ENCODE data around the gene C9orf40.

C9orf40 gene, protein sequence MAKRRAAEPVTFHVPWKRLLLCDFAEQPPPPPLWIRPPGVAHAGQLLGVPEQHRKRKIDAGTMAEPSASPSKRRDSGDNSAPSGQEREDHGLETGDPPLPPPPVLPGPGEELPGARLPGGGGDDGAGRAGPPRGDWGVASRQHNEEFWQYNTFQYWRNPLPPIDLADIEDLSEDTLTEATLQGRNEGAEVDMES

DNA sequence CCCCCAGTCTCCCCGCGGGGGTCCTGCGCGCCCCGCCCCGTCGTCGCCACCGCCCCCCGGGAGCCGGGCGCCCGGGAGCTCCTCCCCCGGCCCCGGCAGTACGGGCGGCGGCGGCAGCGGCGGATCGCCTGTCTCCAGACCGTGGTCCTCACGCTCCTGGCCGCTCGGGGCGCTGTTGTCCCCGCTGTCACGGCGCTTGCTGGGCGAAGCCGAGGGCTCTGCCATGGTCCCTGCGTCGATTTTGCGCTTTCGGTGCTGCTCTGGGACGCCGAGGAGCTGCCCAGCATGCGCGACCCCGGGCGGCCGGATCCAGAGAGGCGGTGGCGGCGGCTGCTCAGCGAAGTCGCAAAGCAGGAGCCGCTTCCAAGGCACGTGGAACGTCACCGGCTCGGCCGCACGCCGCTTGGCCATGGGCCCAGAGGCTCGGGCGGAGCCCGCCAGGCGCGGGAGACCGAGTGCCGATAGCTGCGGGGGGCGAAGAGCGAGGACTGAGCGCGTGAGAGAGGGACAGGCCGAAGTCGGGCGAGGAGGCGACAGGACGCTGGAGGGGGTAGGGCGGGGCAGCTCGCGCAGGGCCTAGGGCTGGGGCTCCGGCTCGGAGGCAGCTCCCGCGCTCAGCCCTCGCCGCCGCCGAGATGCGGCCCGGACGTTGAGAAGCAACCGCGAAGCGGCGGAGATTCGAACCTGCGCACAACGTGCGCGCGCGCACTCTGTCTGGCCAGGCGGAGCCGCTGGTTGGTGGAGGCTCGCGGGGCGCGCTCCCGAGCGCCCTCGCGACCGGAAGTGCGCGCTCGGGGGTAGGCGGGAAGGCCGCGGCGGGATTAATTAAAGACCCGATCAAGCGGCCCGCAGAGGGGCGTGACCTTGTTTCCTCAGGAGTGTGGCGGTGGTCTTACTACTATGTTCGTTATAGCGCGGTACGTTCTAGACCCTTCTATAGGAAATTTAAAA, at the start of gene C9orf40:
C9orf40 (minus strand) TSS at position 712 of the 951 bp plus-strand sequence; CDS start at position 411, 301 bp downstream.
- in situ Hi-C loops (cut with MboI; ENCODE audit: low sequenced_read_pairs): no loop called here

DNA sequence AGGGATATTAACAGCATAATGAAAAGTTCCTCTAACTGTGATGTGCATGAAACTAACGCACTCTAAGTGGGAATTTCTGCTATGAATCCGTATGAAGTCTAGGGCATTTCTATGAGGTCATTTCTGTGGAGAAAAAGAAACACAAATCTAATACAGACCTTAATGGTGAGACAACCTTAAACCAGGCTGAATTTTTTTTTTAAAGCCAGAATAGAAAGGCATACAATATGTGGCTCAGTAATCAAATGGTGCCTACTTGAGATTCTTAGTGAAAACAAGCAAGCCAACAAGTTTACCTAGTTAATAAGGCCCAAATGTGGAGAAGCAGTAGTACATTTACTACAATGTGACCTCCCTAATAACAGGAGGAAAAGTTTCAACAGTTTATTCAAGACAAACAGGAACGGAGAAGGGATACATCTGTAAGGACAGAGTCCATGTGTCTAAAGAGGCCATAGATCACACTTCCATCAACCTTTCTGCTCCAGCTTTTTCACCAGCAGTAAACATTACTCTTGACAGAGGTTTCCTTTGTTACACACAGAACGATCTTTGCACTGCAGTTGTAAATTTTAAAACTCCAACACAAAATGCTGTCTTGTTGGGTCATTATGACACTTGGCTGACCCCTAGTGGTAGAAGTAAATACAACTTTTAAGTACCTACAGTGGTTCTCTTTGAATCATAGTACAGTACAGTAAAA, 49.2 kb upstream of the C9orf40 start:
- in situ Hi-C loops (cut with MboI; ENCODE audit: low sequenced_read_pairs): loop anchor here (25.0 kb wide), 1 partner anchor 215 kb away; no protein-coding TSS in a partner anchor

DNA sequence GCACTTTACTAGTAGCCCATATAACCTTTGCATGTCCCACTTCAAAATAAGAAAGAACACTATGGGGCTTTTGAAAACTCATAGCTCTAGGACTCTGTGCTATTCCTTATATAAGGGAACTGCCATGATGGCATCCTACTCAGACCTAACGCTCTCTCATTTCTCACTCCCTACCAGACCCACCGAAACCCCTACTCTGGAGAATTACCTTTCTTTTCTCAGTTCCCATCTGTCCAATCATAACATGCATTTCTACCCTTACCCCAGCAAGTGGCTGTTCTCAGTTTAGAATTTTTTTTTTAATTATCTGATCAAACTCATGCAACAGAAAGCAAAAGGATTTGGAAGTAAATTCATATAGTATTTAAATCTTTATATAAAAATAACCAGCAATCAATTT, 48.1 kb upstream of the C9orf40 start:
- in situ Hi-C loops (cut with MboI; ENCODE audit: low sequenced_read_pairs): loop anchor here (25.0 kb wide), 1 partner anchor 214 kb away; no protein-coding TSS in a partner anchor

DNA sequence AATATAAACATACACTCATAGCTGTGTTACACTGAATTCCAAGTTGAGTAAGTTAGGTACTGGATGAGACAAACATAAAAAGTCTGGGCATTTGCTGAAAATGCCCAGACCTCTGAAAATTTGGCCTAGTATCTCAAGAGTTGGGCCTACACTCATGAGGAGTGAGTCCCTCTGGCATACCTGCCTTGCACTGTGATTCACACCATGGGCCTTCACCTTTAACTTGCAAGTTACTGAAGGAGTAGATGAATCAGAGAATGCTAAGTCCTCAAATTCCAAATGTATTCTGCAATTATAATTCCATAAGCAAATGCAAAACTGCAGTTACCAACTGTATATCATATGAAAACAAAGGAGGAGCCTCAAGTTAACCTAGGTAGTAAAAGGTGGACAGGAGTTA, 32.3 kb upstream of the C9orf40 start:
- in situ Hi-C loops (cut with MboI; ENCODE audit: low sequenced_read_pairs): no loop called here

DNA sequence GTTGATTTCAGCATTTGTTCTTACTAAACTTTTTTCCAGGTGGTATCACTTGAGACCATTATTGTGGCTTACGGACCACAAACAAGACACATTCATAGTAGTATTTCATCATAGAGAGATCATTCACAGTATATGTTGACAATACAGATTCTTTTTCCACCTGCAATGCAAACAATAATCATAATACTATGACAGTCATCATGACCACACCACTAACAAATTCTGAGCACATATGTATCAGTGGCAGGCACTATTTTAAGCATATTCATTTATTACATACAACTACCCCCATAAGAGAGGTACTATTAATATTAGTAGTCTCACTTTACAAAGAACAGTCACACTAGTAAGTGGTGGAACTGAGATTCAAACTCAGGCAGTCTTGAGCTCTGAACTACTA, 31.0 kb upstream of the C9orf40 start:
- in situ Hi-C loops (cut with MboI; ENCODE audit: low sequenced_read_pairs): no loop called here

DNA sequence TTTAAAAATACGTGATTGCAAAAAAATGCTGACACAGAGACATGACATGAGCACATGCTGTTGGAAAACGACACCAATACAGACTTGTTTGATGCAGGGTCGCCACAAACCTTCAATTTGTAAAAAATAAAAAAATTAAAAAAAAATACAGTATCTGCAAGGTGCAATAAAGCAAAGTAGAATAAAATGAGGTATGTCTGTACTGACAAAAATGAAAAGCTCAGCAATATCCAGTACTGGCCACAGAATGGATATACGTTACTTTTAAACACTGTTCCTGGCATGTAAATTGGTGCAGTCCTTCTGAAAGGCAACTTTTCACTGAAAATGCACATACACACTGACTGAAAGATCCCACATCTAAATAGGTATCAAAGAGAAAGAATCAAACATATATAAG, 27.1 kb upstream of the C9orf40 start:
- in situ Hi-C loops (cut with MboI; ENCODE audit: low sequenced_read_pairs): no loop called here

DNA sequence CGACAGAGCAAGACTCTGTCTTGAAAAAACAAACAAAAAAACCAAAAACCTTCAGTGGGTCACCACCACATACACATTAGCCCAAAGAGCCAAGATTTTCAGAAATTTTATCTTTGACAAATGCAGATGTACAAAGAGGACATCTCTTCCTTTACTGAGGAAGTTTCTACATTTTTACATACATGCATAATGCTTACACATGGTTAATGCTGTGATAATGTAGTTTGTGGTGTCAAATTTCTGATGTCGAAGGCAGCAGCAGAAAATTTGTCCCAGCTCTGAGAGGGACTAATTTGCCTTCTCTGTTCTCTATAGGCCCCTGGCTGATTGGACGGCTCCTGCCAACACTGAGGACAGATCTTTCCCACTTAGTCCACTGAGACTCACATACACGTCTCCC, 24.6 kb upstream of the C9orf40 start:
- in situ Hi-C loops (cut with MboI; ENCODE audit: low sequenced_read_pairs): no loop called here

DNA sequence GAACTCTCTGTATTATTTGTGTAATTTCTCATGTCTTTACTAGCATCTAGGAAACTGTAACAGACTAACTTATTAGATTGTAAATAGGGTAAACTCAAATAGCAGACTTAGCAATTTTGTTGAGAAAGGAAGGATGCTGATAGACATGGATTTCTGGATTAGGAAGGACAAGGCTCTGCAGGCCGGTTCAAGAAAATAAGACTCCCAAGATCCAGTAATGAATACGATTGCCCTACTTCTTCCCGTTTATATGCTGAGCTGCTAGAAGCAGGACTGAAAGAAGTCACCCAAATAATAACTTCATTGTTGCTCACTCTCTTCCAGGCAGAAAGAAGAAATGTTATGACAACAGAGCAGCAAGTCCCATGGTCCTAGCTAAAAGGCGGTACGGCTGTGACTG, 22.8 kb upstream of the C9orf40 start:
- in situ Hi-C loops (cut with MboI; ENCODE audit: low sequenced_read_pairs): no loop called here

DNA sequence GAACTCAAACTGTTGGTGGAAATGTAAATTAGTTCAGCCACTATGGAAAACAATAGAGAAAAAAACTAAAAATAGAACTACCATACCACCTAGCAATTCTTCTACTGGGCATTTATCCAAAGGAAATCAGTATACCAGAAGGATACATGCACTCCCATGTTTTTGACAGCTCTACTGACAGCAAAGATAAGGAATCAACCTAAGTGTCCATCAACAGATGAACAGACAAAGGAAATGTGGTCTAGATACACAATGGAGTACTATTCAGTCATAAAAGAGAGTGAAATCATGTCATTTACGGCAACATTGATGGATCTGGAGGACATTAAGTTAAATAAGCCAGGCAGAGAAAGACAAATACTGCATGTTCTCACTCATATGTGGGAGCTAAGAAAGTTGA, 21.8 kb upstream of the C9orf40 start:
- in situ Hi-C loops (cut with MboI; ENCODE audit: low sequenced_read_pairs): no loop called here

DNA sequence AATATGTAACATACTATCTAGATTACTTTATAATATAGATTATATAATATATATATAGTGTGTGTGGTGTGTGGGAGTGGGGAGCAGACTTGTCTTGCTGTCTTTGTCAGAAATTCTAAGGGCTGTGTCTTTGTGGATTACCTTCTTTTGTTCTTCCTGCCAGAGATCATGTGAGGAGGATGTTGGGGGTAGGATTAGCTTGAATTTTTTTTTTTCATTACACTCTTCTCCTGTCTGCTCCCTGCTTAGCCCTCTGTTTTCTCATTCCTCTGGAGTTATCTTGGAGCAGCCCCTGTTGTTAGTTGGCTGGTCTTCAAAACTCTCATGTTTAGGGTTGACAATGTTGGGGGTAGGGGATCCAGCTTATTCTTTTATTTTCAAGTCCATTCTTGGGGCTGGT, 21.0 kb upstream of the C9orf40 start:
- in situ Hi-C loops (cut with MboI; ENCODE audit: low sequenced_read_pairs): no loop called here

DNA sequence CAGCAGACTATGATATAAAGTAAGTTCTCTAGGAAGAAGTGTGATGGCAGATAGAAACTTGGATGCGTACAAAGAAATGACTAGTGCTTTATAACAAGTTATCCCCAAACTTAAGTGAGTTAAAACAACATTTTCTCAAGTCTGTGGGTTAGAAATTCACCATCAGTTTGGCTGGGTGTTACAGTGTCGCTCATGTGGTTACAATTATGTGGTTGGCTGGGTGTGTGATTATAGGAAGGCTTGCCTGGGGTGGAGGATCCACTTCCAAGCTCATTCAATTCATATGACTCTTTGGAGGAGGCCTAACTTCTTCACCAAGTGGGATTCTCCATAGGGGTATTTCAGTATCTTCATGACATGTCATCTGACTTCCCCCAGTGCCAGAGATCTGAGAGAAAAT, 10.3 kb upstream of the C9orf40 start:
- in situ Hi-C loops (cut with MboI; ENCODE audit: low sequenced_read_pairs): no loop called here

DNA sequence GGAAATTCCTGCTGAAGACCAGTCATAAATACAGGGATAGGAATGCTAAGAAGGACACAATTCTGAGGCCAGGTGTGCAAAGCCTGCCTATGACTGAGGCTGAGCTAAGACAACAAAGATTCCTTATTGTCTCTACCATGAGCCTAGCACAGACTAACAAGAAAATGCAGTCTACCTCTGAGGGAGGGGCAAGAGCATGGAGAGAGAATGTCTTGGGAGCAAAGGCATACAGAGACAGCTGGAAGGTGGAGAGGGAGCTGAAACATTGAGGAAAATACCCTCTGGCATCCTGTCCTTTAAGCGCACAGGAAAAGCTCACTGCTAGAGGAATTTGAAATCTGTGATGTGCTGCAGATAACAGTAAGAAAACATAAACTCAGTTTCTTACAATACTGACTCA, 8.8 kb upstream of the C9orf40 start:
- in situ Hi-C loops (cut with MboI; ENCODE audit: low sequenced_read_pairs): no loop called here

DNA sequence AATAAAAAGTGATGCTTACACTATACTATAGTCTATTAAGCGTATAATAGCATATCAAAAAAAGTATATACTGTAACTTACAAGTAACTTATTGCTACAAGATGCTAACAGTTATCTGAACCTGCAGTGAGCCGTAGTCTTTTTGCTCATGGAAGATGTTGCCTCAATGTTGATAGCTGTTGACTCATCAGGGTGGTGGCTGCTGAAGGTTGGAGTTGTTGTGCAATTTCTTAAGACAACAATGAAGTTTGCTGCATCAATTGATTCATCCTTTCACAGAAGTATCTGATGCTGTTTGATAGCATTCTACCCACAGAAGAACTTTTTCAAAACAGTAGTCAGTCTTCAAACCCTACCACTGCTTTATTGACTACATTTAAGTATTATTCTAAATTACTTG, 7.8 kb upstream of the C9orf40 start:
- in situ Hi-C loops (cut with MboI; ENCODE audit: low sequenced_read_pairs): no loop called here

DNA sequence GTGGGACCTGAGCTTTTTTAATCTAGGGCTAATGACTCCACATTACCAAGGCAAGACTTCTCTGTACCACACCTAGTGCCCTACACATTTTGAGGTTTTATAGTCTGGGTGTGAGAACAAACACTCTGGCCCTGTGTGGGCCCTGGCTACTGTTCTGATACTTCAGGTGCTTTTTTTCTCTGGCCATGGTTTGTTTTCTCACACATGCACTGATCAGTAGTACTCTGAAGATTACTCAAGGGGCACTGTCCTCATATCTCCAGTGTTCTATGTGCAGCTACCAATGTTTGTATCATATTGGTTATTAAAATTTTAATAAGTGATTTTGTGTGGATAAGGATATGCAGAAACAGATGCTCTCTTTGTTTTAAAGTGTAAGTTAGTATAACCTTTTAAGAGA, 5.9 kb upstream of the C9orf40 start:
- in situ Hi-C loops (cut with MboI; ENCODE audit: low sequenced_read_pairs): no loop called here

DNA sequence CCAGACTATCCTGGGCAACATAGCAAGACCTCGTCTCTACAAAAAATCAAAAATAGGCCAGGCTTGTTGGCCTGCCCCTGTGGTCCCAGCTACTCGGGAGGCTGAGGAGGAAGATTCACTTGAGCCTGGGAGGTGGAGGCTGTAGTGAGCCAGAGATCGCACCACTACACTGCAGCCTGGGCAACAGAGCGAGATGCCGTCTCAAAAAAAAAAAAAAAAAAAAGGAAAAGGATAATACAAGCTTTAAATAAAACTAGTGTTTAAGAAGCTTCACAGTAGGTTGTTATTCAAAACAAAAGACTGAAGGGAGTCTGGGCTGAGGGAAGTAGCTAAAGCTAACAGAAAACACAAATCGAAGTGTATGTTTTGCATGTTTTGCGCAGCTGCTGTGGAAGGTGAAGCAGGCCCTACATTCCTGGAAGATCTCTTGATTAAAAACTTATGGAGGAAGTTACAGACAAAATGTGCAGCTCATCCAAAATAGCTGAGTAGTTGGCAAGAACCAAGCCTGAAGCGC, 581 bp upstream of the C9orf40 start:
- in situ Hi-C loops (cut with MboI; ENCODE audit: low sequenced_read_pairs): no loop called here

DNA sequence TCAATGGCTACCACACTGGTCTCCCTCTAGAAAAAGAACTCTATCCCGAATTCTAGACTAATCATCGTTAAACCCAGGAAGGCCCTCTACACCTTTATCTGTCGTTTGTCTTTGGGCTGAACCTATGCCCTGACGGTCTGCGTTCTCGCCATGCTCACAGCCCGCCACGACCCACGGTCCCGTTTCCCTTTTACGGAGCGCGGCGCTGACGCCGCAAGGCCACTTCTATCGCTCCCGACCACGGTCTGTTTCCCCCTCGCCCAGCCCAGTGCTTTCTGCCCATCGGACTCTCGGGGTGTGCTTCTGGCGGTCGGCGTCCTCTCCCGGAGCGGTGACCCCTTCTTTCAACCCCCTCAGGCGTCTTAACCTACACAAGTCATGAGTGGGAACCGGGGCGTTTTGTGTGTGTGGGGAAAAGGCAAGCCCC, 974 bp downstream of the C9orf40 start:
- in situ Hi-C loops (cut with MboI; ENCODE audit: low sequenced_read_pairs): no loop called here

DNA sequence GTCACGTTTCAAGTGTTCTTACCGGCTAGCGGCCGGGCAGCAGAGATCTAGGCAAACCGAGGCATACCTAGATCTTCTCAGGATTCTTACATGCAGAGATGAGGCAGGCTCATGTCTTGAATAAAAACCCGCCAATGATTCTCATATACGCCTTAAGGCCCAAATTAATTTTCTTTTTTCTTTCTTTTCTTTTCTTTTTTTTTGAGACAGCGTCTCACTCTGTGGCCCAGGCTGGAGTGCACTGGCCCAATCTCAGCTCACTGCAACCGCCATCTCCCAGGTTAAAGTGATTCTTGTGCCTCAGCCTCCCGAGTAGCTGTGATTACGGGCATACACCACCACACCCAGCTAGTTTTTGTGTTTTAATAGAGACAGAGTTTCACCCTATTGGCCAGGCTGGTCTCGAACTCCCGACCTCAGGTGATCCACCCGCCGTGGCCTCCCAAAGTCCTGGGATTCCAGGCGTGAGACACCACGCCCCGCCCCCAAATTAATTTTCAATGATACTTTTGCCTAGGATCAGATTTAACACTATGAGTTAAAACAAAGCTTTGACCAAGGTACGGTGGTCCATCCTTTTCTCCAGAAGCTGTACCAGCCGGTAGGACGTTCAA, 1.5 kb downstream of the C9orf40 start:
- in situ Hi-C loops (cut with MboI; ENCODE audit: low sequenced_read_pairs): no loop called here

DNA sequence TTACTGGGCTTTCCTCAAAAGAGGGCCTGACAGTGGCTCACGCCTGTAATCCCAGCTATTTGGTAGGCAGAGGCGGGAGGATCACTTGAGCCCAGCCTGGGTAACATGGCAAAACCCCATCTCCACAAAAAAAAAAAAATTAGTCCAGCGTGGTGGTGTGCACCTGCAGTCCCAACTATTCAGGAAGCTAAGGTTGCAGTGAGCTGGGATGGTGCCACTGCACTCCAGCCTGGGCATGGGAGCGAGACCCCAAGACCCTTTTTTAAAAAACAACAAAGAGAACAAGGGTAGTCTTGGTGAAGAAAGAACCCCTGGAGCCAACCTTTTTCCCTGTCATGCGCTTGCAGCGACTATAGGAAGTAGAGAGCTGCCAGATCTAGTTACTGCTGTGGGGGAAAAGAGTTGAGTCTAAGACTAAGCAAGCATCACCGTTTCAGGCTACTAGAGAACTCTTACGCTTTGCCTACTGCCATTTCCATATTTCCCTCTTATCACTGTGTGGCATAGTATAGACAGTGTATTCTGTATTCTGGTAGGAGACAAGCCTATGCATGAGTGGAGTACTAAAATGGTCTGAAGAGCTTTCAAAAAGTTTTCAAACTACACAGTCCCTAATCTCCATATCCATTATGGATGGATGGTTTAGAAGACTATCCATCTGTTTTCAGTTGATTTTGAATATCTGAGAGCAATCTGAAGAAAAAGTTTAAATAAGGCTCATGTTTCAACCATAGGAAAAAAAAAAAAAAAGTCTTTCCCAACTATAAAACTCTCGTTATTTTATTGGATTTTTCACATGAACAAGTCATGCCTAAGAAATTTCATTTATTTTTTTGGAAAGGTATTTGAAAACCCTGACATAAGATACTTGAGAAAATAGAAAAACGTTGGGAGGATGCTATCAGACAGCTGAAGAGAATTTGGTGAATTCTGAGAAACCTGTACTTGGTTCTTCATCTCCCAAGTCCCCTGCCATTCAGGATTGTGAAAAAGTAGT, 2.6 kb downstream of the C9orf40 start:
- in situ Hi-C loops (cut with MboI; ENCODE audit: low sequenced_read_pairs): no loop called here

DNA sequence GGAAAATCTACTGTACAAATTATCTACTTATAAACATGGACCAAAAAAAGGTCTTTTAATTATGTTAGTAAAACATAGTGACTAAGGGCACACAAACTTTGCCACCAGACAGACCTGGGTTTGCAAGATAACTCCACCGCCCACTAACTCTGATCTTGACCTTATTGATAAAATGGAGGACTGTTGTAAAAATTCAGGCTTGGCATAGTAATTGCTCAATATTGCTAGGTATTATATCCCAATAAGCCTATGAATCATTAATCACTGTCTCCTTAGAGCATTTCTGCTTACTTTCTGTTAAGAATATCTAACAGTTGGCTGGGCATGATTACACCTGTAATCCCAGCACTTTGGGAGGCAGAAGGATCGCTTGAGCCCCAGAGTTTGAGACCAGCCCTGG, 3.8 kb downstream of the C9orf40 start:
- in situ Hi-C loops (cut with MboI; ENCODE audit: low sequenced_read_pairs): no loop called here

DNA sequence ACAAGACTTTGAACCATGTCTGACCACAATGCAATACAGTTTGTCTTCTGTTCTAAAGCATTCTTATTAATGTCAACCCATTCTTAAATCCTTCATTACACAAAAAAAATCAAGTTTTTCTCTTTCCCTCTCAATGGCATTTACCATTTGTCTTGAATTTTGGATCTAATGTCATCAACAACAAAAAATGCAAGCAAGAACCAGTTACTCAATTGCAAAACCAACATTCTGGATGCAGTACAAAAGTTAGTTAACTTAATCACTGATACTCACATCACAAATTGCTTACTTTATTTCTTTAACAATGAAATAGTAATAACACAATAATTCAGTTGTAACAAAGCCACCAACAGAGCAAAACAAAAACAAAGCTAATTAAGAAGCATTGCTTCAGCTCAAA, 6.0 kb downstream of the C9orf40 start:
- in situ Hi-C loops (cut with MboI; ENCODE audit: low sequenced_read_pairs): no loop called here

All from HL-60/S4 (cell line).